GM12864 (cell line): ENCODE data around the gene LRRC41.

Experiments
- DNase-seq: peaks from one replicate; pipeline ENCODE4 v3.0.0-alpha.2; 2011; ENCODE audit warnings: low read depth
- H3K4me3 ChIP-seq: 2 replicates; pipeline ENCODE4 v1.5.1; 2011; ENCODE audit warnings: mild to moderate bottlenecking, low read depth, low read length, control low read depth
- TF ChIP-seq, protein P1 (sequence below): IDR thresholded peaks from 2 replicates; pipeline ENCODE4 v1.5.1; 2011; ENCODE audit warnings: low read depth, mild to moderate bottlenecking, moderate library complexity, low read length, control low read depth, inconsistent platforms; ENCODE audit errors: missing control alignments

Gene LRRC41

DNA sequence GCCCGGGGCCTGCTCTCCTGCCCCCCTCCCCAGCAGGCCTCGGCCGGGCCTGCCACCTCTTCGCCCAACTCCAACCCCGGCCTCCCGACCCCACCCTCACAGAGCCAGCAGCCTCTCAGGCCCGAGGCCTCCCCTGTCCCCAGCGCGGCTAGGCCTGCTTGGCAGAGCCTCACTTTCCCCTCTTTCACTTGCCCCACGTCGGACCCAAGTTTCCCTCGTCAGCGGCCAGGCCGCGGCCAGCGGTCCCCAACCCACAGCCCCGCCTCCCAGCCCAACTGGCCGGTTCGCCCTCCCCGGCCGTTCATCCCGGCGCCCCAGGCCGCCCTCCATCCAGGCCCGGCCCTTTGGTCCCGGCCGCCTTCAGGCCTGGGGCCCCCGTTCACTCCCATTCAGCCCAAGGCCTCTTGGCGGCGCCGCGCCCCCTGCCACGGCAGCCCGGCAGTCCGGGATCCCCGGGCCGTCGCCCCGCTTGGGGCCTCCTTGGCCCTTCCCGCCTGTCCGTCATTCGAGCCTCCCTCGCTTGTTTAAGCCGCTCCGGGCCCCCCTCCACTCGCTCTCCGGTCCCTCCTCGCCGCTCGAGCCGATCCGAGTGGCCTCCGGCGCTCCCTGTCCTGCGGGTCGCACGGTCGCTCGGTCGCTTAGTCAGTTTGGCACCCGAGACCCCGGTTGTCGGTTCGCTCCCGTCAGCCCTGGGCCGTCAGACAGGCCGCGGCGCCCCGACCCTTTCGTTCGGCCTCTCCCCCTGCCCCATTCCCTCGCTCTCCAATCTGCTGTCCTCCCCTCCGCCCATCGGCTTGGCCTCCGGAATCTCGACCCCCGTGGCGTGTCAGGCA lies 1.4 kb downstream of the LRRC41 start:
- DNase-seq = no peak
- peak overlapping the region; percentile 96 for H3K4me3 ChIP-seq
- TF ChIP-seq, protein P1, sequence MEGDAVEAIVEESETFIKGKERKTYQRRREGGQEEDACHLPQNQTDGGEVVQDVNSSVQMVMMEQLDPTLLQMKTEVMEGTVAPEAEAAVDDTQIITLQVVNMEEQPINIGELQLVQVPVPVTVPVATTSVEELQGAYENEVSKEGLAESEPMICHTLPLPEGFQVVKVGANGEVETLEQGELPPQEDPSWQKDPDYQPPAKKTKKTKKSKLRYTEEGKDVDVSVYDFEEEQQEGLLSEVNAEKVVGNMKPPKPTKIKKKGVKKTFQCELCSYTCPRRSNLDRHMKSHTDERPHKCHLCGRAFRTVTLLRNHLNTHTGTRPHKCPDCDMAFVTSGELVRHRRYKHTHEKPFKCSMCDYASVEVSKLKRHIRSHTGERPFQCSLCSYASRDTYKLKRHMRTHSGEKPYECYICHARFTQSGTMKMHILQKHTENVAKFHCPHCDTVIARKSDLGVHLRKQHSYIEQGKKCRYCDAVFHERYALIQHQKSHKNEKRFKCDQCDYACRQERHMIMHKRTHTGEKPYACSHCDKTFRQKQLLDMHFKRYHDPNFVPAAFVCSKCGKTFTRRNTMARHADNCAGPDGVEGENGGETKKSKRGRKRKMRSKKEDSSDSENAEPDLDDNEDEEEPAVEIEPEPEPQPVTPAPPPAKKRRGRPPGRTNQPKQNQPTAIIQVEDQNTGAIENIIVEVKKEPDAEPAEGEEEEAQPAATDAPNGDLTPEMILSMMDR = peak; percentile 47

DNA sequence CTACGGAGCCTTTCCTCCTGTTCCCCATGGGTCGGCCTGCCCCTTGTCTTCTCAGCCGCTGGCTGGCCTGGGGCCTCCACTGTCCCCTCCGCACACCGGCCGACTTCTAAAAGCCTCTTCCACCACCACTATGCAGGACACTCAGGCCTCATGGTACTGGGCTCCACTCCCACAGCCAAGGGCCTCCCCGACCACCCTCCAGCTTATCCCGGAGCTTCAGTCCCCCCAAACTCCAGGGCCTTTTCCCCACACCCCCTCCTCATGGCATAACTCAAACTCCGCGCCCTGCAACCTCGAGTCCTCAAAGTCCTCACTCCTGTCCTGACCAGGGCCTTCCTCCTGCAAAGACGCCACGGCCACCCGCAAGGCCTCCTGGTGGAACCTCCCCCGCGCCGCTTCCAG lies 2.0 kb downstream of the LRRC41 start:
- H3K4me3 ChIP-seq = peak overlapping the region; percentile 96
- TF ChIP-seq, protein P1 = no peak
- no peak for DNase-seq

- peak overlapping the region; percentile 96 for H3K4me3 ChIP-seq
- DNase-seq = no peak
- TF ChIP-seq, protein P1 = no peak
Observed at GRCh38 chr1:46300673-46301405, 2.6 kb downstream of the LRRC41 start.

DNA sequence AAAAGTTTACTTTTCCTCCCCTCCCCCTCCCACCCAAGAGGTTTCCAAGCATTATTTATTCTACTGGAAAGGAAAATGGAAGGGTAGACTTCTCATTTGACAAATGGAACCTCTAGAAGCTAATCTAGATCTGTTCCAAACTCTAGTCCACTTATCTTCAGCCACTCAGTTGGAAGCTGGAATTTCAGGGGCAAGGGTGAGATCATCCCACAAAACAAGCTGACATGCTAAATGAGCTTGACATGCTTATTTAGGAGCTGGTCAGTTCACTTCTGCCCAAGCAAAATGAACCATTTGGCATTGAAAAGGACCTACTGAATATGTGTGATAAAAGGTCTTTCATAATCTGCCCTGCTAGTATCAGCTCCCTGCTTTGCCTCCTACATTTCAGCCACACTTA lies 5.0 kb downstream of the LRRC41 start:
- H3K4me3 ChIP-seq = no peak overlapping the region
- DNase-seq = no peak
- TF ChIP-seq, protein P1 = no peak

- DNase-seq = no peak
- TF ChIP-seq, protein P1 = no peak
- H3K4me3 ChIP-seq = no peak overlapping the region
Observed at GRCh38 chr1:46295306-46295705, 8.1 kb downstream of the LRRC41 start.

GRCh38 chr1:46289976-46290375 lies 13.4 kb downstream of the LRRC41 start:
- TF ChIP-seq, protein P1 = no peak
- no peak for DNase-seq
- H3K4me3 ChIP-seq = no peak overlapping the region

- DNase-seq = no peak
- TF ChIP-seq, protein P1 = no peak
- H3K4me3 ChIP-seq = no peak overlapping the region
Observed at GRCh38 chr1:46289134-46289494, 14.3 kb downstream of the LRRC41 start.
